ENCODE results near the gene WNT8B. TPM values are rescaled to one million over a fixed set of nuclear protein-coding genes. Genes with fewer than 3 reads are reported as not detected.

The WNT8B gene
- total and polyA plus RNA-seq, 7 donors: 0.06 TPM; not detected in 6

DNA sequence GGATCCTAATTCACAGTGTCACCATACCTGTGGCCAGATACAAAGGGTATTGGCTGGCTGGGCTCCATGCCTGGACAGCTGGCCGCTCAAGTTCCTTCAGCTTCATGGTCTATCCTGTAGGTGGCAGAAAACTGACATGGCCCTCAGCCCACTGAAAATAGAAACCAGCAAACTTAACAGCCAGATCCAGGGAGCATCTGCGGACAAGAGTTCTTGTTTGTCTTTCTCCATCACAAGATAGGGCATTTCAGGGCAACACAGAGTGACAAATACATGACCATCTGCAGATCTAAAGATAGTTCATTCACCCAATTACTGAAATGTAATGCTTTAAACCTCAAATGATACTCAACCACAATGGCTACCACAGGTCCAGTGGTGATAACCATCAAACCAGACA lies 54.0 kb downstream of the WNT8B start:
- no peak overlapping the region for H3K4me3 ChIP-seq
- 91 to 93% methylated on average over 2 of the region's 2 CpGs for WGBS, 2 donors

DNA sequence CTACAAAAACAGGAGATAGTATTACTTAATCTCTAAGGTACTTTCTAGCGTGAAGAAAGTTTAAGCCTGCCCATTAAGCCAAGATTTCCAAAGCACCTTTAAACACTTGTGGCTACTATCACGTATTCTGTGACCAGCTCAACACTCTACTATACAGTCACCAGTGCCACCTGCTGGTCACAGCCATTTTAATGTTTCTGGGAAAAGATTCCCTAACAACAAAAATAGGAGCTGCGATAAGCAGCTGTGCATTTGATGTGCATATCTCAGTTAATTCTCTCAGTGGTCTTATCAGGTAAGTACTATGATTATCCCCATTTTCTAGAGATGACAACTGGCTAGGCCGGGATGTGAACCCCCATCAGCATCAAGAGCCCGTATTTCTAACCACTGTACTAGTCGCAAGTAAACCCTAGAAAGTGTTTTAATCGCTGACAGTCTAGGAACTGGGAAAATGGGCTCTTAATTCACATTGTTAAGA lies 56.0 kb downstream of the WNT8B start:
- no peak for DNase-seq
- Histone ChIP-seq H3K4me3 (peak overlapping the region; percentile 42 to 61 (median 56)), H3K4me1 (peaks cover 0 to 17% (median 14%) of the 10 kb centered on the region in 4 donors), H3K9me3 (no peaks in the 10 kb centered on the region), H3K36me3 (peaks cover 0 to 32% (median 10%) of the 10 kb centered on the region in 4 donors), H3K27me3 (peaks cover 0 to 4% (median 0%) of the 10 kb centered on the region in 3 donors), H3K27ac (peak overlapping the region in 1 of 4 donors; percentile 37)
- TF ChIP-seq POLR2A (IDR thresholded peaks at IDR 0.05) (no peak), POLR2AphosphoS5 (IDR thresholded peaks at IDR 0.05) (no peak), EP300 (IDR thresholded peaks at IDR 0.05) (no peak)
- TF ChIP-seq, protein P1, sequence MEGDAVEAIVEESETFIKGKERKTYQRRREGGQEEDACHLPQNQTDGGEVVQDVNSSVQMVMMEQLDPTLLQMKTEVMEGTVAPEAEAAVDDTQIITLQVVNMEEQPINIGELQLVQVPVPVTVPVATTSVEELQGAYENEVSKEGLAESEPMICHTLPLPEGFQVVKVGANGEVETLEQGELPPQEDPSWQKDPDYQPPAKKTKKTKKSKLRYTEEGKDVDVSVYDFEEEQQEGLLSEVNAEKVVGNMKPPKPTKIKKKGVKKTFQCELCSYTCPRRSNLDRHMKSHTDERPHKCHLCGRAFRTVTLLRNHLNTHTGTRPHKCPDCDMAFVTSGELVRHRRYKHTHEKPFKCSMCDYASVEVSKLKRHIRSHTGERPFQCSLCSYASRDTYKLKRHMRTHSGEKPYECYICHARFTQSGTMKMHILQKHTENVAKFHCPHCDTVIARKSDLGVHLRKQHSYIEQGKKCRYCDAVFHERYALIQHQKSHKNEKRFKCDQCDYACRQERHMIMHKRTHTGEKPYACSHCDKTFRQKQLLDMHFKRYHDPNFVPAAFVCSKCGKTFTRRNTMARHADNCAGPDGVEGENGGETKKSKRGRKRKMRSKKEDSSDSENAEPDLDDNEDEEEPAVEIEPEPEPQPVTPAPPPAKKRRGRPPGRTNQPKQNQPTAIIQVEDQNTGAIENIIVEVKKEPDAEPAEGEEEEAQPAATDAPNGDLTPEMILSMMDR (IDR thresholded peaks at IDR 0.05): peak; percentile 38 to 65 (median 62)
- intact Hi-C loops (cut with DNase I): loop anchor here (2.0 to 5.0 kb wide), 2 partner anchors 86 to 180 kb away; no protein-coding TSS in a partner anchor
- 18 to 19% methylated on average over 7 of the region's 7 CpGs for WGBS, 2 donors

More for the DNA sequence above, 54.0 kb downstream of the WNT8B start:
- Histone ChIP-seq H3K9me3 (no peaks in the 10 kb centered on the region), H3K36me3 (peaks cover 0 to 25% (median 0%) of the 10 kb centered on the region in 4 donors), H3K4me1 (peaks cover 0 to 17% (median 14%) of the 10 kb centered on the region in 4 donors), H3K27me3 (peaks cover 0 to 4% (median 0%) of the 10 kb centered on the region in 3 donors), H3K27ac (no peak overlapping the region)
- no peak for DNase-seq
- TF ChIP-seq POLR2A (IDR thresholded peaks at IDR 0.05) (no peak), EP300 (IDR thresholded peaks at IDR 0.05) (no peak), POLR2AphosphoS5 (IDR thresholded peaks at IDR 0.05) (no peak)
- TF ChIP-seq, protein P1 (IDR thresholded peaks at IDR 0.05): no peak
- intact Hi-C loops (cut with DNase I): loop anchor here (5.0 kb wide), 1 partner anchor 85 kb away; no protein-coding TSS in a partner anchor

DNA sequence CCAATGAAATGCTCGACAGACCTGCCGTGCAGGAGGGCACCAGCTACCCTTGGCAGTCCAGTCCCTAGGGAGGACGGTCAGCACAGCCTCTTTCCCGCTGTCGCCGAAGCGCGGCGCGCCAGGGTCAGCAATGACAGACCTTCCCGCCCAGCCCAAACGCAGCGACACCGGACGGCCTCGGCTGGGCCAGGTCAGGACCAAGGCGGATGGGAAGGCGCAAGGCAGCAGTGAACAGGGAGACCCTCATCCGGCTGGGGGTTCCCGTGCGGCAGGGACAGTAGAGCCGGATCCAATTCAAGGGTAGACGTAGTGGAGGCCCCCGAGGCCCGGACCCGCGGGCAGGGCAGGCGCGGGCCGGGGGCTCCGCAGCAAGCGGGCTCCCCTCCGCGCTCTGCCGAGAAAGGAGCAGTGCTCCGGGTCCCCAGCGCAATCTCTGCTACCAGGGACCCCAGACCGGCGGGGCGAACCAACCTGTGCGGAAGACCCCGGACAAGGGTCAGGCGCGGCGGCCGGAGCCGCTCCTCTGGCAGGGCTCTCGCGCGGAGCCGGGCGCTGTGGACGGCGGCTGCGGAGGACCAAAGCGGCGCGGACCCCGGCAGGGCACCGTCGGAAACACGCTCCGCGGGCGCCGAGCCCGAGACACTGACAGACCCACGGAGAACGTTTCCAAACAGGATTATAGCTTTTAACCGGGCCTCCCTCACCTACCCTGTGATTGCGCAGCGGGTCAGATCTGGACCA lies 56.7 kb downstream of the WNT8B start, which contains the start of gene SEC31B:
Gene SEC31B, minus strand, starts transcription at position 551 of the 741 bp plus-strand sequence. CDS start 2,909 bp downstream, outside the sequence.
- H3K27ac ChIP-seq: peak within 1 kb of the TSS in 1 of 4 donors; percentile 37
- H3K36me3 ChIP-seq: peaks cover 2 to 34% (median 17%) of the 10 kb centered on the region in 4 donors
- intact Hi-C loops (cut with DNase I): loop anchor here (2.0 to 5.0 kb wide), 2 partner anchors 87 to 181 kb away; no protein-coding TSS in a partner anchor
- H3K27me3 ChIP-seq: peaks cover 0 to 4% (median 0%) of the 10 kb centered on the region in 3 donors
- H3K4me1 ChIP-seq: peaks cover 0 to 17% (median 14%) of the 10 kb centered on the region in 4 donors
- TF ChIP-seq POLR2AphosphoS5 (IDR thresholded peaks at IDR 0.05) (peak in 2 of 4 donors; percentile 20 to 21), POLR2A (IDR thresholded peaks at IDR 0.05) (no peak)
- TF ChIP-seq, protein P1 (IDR thresholded peaks at IDR 0.05): no peak
- no peak for DNase-seq
- 16 to 30% methylated on average over 72 of the region's 72 CpGs for WGBS, 2 donors
- H3K4me3 ChIP-seq: peak within 1 kb of the TSS; percentile 42 to 61 (median 56)
- H3K9me3 ChIP-seq: no peaks in the 10 kb centered on the region

DNA sequence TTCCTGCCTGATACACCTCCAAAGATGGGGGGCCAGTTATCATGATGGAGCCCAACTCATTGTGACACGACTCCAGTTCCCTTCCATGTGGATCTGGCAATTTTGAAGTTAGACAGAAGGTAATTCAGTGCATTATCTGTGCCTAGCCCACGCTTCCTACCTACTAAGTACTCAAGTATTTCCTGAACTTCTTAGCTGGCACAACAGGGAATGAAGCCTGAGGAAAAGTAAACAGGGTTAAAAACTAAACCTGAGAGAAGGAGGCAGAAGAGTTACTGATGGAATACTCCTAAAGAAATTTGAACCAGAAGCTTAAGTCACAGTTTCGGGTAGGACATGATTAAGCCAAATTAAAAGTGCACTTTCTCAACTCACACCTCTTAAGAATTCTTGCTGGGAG lies 58.0 kb downstream of the WNT8B start:
- Histone ChIP-seq H3K36me3 (peaks cover 11 to 37% (median 27%) of the 10 kb centered on the region in 4 donors), H3K4me3 (no peak overlapping the region), H3K27ac (no peak overlapping the region), H3K4me1 (peaks cover 0 to 17% (median 14%) of the 10 kb centered on the region in 4 donors), H3K27me3 (peaks cover 0 to 4% (median 0%) of the 10 kb centered on the region in 3 donors), H3K9me3 (no peaks in the 10 kb centered on the region)
- intact Hi-C loops (cut with DNase I): no loop called here
- 88 to 94% methylated on average over 3 of the region's 3 CpGs for WGBS, 2 donors
- TF ChIP-seq, protein P1 (IDR thresholded peaks at IDR 0.05): no peak
- no peak for TF ChIP-seq EP300 (IDR thresholded peaks at IDR 0.05)
- DNase-seq: no peak
